Neural cell (in vitro differentiated cells): ENCODE measurements around the gene TNFAIP8. TPM values are rescaled to one million over a fixed set of nuclear protein-coding genes. Genes with fewer than 3 reads are reported as not detected.

ENCODE experiments used
- H2AFZ ChIP-seq: fragments of 200-600, 300-800 bp; sonication (generic), shearing (Covaris generic); 2 replicates; pipeline ENCODE4 v1.6.0; 2014; ENCODE audit warnings: low read depth, mild to moderate bottlenecking, antibody characterized with exemption, low read length, moderate library complexity
- H3F3A ChIP-seq: fragments of 200-600 bp; shearing (Covaris generic); 2 replicates; pipeline ENCODE4 v1.6.1; 2016; ENCODE audit warnings: mild to moderate bottlenecking, moderate library complexity, mixed read lengths, antibody characterized with exemption, low read length; ENCODE audit not compliant: insufficient read depth, poor library complexity, severe bottlenecking
- H3K27ac ChIP-seq: fragments of 200-600, 300-800 bp; sonication (generic), shearing (Covaris generic); 2 replicates; pipeline ENCODE4 v1.5.1; 2014; ENCODE audit warnings: mild to moderate bottlenecking, low read length, moderate library complexity
- H3K27me3 ChIP-seq: fragments of 300-800, 200-600 bp; sonication (generic), shearing (Covaris generic); 2 replicates; pipeline ENCODE4 v1.6.0; 2014; ENCODE audit warnings: mild to moderate bottlenecking, low read depth, low read length, moderate library complexity; ENCODE audit not compliant: insufficient read depth
- H3K36me3 ChIP-seq: fragments of 300-800, 200-600 bp; sonication (generic), shearing (Covaris generic); 2 replicates; pipeline ENCODE4 v1.5.1; 2014; ENCODE audit warnings: mild to moderate bottlenecking, antibody characterized with exemption, low read length, moderate library complexity; ENCODE audit not compliant: insufficient read depth
- H3K4me2 ChIP-seq: fragments of 300-800, 200-600 bp; sonication (generic), shearing (Covaris generic); 2 replicates; pipeline ENCODE4 v1.6.0; 2014; ENCODE audit warnings: mild to moderate bottlenecking, low read length
- H3K4me3 ChIP-seq: fragments of 300-800, 200-600 bp; sonication (generic), shearing (Covaris generic); 2 replicates; pipeline ENCODE4 v1.5.1; 2014; ENCODE audit warnings: mild to moderate bottlenecking, low read length, moderate library complexity
- H3K79me2 ChIP-seq: fragments of 200-600 bp; shearing (Covaris generic); replicated peaks from 2 replicates; pipeline ENCODE4 v1.6.0; 2014; ENCODE audit warnings: mild to moderate bottlenecking, low read length, moderate library complexity; ENCODE audit not compliant: insufficient read depth
- H3K9ac ChIP-seq: fragments of 300-800, 200-600 bp; sonication (generic), shearing (Covaris generic); 2 replicates; pipeline ENCODE4 v1.6.1; 2016; ENCODE audit warnings: mild to moderate bottlenecking, low read length, mixed read lengths
- H3K9me2 ChIP-seq: fragments of 200-600 bp; shearing (Covaris generic); 2 replicates; pipeline ENCODE4 v1.6.1; 2016; ENCODE audit warnings: mild to moderate bottlenecking, low read length, mixed read lengths; ENCODE audit not compliant: insufficient read depth
- H3K9me3 ChIP-seq: fragments of 200-600, 300-800 bp; sonication (generic), shearing (Covaris generic); 2 replicates; pipeline ENCODE4 v1.6.1; 2016; ENCODE audit warnings: mild to moderate bottlenecking, mixed run types, low read length, moderate library complexity, mixed read lengths
- H4K20me1 ChIP-seq: fragments of 200-600 bp; shearing (Covaris generic); 2 replicates; pipeline ENCODE4 v1.6.1; 2016; ENCODE audit warnings: mild to moderate bottlenecking, mixed run types; ENCODE audit not compliant: insufficient read depth
- EP300 ChIP-seq: fragments of 450-650 bp; conservative IDR thresholded peaks from 2 replicates; pipeline ENCODE4 v1.6.1; 2014; ENCODE audit warnings: antibody characterized with exemption, mild to moderate bottlenecking, moderate library complexity; ENCODE audit not compliant: poor library complexity, severe bottlenecking
- EZH2 ChIP-seq: fragments of 200-600, 300-800 bp; shearing (Covaris generic), sonication (generic); IDR thresholded peaks from 2 replicates; pipeline ENCODE4 v1.6.1; 2014; ENCODE audit warnings: antibody characterized with exemption, low read length, borderline replicate concordance, mild to moderate bottlenecking; ENCODE audit not compliant: insufficient read depth, poor library complexity, severe bottlenecking
- MXI1 ChIP-seq: fragments of 450-650 bp; conservative IDR thresholded peaks from 2 replicates; pipeline ENCODE4 v1.6.1; 2014; ENCODE audit warnings: antibody characterized with exemption, mild to moderate bottlenecking; ENCODE audit not compliant: poor library complexity, severe bottlenecking
- POLR2AphosphoS5 ChIP-seq: IDR thresholded peaks from 2 replicates; pipeline ENCODE4 v1.6.1; 2012
- RAD21 ChIP-seq: fragments of 450-650 bp; conservative IDR thresholded peaks from 2 replicates; pipeline ENCODE4 v1.6.1; 2014; ENCODE audit warnings: antibody characterized with exemption, mild to moderate bottlenecking, moderate library complexity
- SMC3 ChIP-seq: fragments of 450-650 bp; conservative IDR thresholded peaks from 2 replicates; pipeline ENCODE4 v1.6.1; 2014; ENCODE audit warnings: antibody characterized with exemption, mild to moderate bottlenecking, moderate library complexity; ENCODE audit not compliant: poor library complexity
- TAF1 ChIP-seq: IDR thresholded peaks from 2 replicates; pipeline ENCODE4 v1.6.1; 2012; ENCODE audit warnings: low read depth
- polyA plus RNA-seq: library from polyadenylated mRNA; depleted of rRNA; stranded (reverse); fragments of >200 nt; gene quantifications from 2 replicates; pipeline ENCODE4 v1.2.3, GENCODE V29; 2014
- TF ChIP-seq, protein P1 (sequence below): fragments of 450-650 bp; IDR thresholded peaks from 2 replicates; pipeline ENCODE4 v1.5.1; 2014; ENCODE audit warnings: antibody characterized with exemption, mild to moderate bottlenecking, moderate library complexity; ENCODE audit not compliant: poor library complexity, severe bottlenecking
- TF ChIP-seq, protein P2 (sequence below): IDR thresholded peaks from 2 replicates; pipeline ENCODE4 v1.6.1; 2012; ENCODE audit warnings: borderline replicate concordance

The TNFAIP8 gene
- polyA plus RNA-seq, 1 donor from 2014 or later, result 0.26 TPM

DNA sequence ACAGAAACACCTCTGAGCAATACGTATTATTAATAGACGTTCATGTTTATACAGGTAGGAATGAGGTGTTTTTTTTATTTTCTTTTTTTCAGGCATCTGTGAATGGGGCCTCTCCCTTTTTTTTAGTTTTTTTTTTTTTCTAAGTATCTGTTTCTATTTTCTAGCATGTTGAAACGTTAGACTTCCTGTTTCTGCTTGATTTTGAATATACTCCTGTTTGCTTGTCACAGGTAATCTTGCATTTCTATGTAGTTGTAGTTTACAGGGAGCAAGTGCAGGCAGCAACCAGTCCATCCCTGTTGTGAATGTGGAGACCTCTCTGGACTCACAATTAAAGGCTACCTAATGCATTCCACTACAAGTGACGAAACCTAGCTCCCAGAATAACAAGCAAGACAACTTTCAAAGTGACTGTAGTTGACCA lies 22.8 kb upstream of the TNFAIP8 start:
- Histone ChIP-seq H3K36me3 (no peaks in the 10 kb centered on the region), H4K20me1 (no peaks in the 10 kb centered on the region), H3K4me2 (no peak overlapping the region), H2AFZ (no peak overlapping the region), H3K27ac (no peak overlapping the region), H3K9me2 (no peaks in the 10 kb centered on the region), H3K9ac (no peak overlapping the region), H3K9me3 (no peaks in the 10 kb centered on the region), H3F3A (no peaks in the 10 kb centered on the region), H3K27me3 (no peaks in the 10 kb centered on the region), H3K79me2 (no peaks in the 10 kb centered on the region), H3K4me3 (no peak overlapping the region)
- no peak for TF ChIP-seq TAF1
- TF ChIP-seq, protein P1, sequence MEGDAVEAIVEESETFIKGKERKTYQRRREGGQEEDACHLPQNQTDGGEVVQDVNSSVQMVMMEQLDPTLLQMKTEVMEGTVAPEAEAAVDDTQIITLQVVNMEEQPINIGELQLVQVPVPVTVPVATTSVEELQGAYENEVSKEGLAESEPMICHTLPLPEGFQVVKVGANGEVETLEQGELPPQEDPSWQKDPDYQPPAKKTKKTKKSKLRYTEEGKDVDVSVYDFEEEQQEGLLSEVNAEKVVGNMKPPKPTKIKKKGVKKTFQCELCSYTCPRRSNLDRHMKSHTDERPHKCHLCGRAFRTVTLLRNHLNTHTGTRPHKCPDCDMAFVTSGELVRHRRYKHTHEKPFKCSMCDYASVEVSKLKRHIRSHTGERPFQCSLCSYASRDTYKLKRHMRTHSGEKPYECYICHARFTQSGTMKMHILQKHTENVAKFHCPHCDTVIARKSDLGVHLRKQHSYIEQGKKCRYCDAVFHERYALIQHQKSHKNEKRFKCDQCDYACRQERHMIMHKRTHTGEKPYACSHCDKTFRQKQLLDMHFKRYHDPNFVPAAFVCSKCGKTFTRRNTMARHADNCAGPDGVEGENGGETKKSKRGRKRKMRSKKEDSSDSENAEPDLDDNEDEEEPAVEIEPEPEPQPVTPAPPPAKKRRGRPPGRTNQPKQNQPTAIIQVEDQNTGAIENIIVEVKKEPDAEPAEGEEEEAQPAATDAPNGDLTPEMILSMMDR, result no peak
- no peak for TF ChIP-seq MXI1
- no peak for TF ChIP-seq EZH2
- TF ChIP-seq, protein P2, sequence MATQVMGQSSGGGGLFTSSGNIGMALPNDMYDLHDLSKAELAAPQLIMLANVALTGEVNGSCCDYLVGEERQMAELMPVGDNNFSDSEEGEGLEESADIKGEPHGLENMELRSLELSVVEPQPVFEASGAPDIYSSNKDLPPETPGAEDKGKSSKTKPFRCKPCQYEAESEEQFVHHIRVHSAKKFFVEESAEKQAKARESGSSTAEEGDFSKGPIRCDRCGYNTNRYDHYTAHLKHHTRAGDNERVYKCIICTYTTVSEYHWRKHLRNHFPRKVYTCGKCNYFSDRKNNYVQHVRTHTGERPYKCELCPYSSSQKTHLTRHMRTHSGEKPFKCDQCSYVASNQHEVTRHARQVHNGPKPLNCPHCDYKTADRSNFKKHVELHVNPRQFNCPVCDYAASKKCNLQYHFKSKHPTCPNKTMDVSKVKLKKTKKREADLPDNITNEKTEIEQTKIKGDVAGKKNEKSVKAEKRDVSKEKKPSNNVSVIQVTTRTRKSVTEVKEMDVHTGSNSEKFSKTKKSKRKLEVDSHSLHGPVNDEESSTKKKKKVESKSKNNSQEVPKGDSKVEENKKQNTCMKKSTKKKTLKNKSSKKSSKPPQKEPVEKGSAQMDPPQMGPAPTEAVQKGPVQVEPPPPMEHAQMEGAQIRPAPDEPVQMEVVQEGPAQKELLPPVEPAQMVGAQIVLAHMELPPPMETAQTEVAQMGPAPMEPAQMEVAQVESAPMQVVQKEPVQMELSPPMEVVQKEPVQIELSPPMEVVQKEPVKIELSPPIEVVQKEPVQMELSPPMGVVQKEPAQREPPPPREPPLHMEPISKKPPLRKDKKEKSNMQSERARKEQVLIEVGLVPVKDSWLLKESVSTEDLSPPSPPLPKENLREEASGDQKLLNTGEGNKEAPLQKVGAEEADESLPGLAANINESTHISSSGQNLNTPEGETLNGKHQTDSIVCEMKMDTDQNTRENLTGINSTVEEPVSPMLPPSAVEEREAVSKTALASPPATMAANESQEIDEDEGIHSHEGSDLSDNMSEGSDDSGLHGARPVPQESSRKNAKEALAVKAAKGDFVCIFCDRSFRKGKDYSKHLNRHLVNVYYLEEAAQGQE, result no peak
- no peak for TF ChIP-seq EP300
- TF ChIP-seq RAD21, result no peak
- TF ChIP-seq POLR2AphosphoS5, result no peak
- TF ChIP-seq SMC3, result no peak

DNA sequence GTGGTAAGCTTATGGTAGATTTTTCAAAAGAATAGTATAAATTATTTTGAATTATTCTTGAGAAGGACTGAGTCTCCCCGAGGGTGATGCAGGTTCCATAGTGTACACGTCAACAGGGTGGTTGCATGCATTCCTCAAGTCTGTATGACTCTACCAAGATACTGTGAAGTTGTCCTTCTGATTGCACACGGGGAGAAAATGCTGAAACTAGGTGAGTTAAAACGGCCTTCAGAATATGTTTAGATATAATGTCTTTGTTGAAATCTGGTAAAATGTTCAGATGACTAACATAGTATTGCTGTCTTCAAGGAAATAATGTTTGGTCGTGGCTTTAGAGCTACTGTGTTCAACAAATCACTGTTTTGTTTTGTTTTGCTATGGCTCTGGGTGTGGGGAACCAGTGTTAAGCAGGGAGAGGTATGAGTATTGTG lies 22.4 kb upstream of the TNFAIP8 start:
- Histone ChIP-seq H3K27ac (no peak overlapping the region), H4K20me1 (no peaks in the 10 kb centered on the region), H3K36me3 (no peaks in the 10 kb centered on the region), H3K9ac (no peak overlapping the region), H3K9me3 (no peaks in the 10 kb centered on the region), H3K4me3 (no peak overlapping the region), H3K79me2 (no peaks in the 10 kb centered on the region), H2AFZ (no peak overlapping the region), H3K27me3 (no peaks in the 10 kb centered on the region), H3F3A (no peaks in the 10 kb centered on the region), H3K9me2 (no peaks in the 10 kb centered on the region), H3K4me2 (no peak overlapping the region)
- TF ChIP-seq EZH2, result no peak

DNA sequence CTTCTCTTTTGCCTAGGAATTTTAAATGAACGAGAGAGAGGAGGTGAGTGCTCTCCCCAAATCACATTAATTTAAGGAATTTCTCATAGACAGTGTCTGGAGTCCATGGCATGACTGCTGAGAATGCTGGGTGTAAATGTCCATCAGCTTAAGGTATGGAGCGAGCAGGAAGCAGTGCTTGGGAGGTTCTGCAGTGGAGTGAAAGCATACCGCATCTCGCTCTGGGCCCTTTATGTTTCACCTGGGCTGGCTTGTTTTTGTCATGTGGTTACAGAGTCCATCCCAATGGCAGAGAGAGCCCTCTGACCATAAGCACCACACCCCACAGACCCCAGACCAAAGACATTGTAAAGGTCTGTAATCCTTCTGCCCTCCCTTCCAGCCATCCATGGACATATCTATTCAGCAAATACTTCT lies 20.6 kb upstream of the TNFAIP8 start:
- Histone ChIP-seq H3K9me2 (no peaks in the 10 kb centered on the region), H3K36me3 (no peaks in the 10 kb centered on the region), H3K9ac (no peak overlapping the region), H3K79me2 (no peaks in the 10 kb centered on the region), H3F3A (no peaks in the 10 kb centered on the region), H3K4me2 (no peak overlapping the region), H3K4me3 (no peak overlapping the region), H3K27ac (no peak overlapping the region), H3K9me3 (no peaks in the 10 kb centered on the region), H3K27me3 (no peaks in the 10 kb centered on the region), H4K20me1 (no peaks in the 10 kb centered on the region), H2AFZ (no peak overlapping the region)
- TF ChIP-seq EP300 (no peak), TAF1 (no peak), EZH2 (no peak), MXI1 (no peak), SMC3 (no peak), POLR2AphosphoS5 (no peak), RAD21 (no peak)
- TF ChIP-seq, protein P1, result no peak
- TF ChIP-seq, protein P2, result no peak
